Loucy (cell line): Measurements from ENCODE around the gene ZC3H18.

ENCODE experiments used
- H2AFZ ChIP-seq: fragments of 200-600 bp; sonication (generic); 2 replicates; pipeline ENCODE4 v1.6.0; 2016; ENCODE audit warnings: antibody characterized with exemption, mild to moderate bottlenecking, low read length, moderate library complexity
- H3F3A ChIP-seq: fragments of 200-600 bp; 2 replicates; pipeline ENCODE4 v1.6.0; 2016; ENCODE audit warnings: antibody characterized with exemption, low read depth, mild to moderate bottlenecking
- H3K27me3 ChIP-seq: fragments of 200-600 bp; sonication (generic); 2 replicates; pipeline ENCODE4 v1.6.1; 2014; ENCODE audit warnings: low read length, mild to moderate bottlenecking; ENCODE audit not compliant: insufficient read depth, poor library complexity, severe bottlenecking
- H3K36me3 ChIP-seq: fragments of 200-600 bp; sonication (generic); 2 replicates; pipeline ENCODE4 v1.6.1; 2016; ENCODE audit warnings: low read length; ENCODE audit not compliant: insufficient read depth
- H3K4me1 ChIP-seq: fragments of 200-600 bp; sonication (generic); 2 replicates; pipeline ENCODE4 v1.5.1; 2014; ENCODE audit warnings: low read length, mild to moderate bottlenecking; ENCODE audit not compliant: insufficient read depth, poor library complexity, severe bottlenecking
- H3K4me2 ChIP-seq: fragments of 200-600 bp; sonication (generic); 2 replicates; pipeline ENCODE4 v1.6.0; 2014; ENCODE audit warnings: antibody characterized with exemption, low read length, low read depth, mild to moderate bottlenecking; ENCODE audit not compliant: poor library complexity, severe bottlenecking
- H3K4me3 ChIP-seq: fragments of 200-600 bp; sonication (generic); 2 replicates; pipeline ENCODE4 v1.5.1; 2014; ENCODE audit warnings: low read length, mild to moderate bottlenecking, mixed read lengths; ENCODE audit not compliant: poor library complexity, severe bottlenecking
- H3K79me2 ChIP-seq: fragments of 200-600 bp; sonication (generic); 2 replicates; pipeline ENCODE4 v1.6.1; 2014; ENCODE audit warnings: low read length; ENCODE audit not compliant: insufficient read depth
- H3K9ac ChIP-seq: fragments of 200-600 bp; sonication (generic); 2 replicates; pipeline ENCODE4 v1.6.0; 2014; ENCODE audit warnings: mild to moderate bottlenecking, low read depth, low read length, moderate library complexity; ENCODE audit not compliant: poor library complexity, severe bottlenecking
- H3K9me2 ChIP-seq: fragments of 200-600 bp; sonication (generic); replicated peaks from 2 replicates; pipeline ENCODE4 v1.6.1; 2016; ENCODE audit warnings: low read depth, low read length, mixed read lengths
- H3K9me3 ChIP-seq: fragments of 200-600 bp; sonication (generic); 2 replicates; pipeline ENCODE4 v1.6.1; 2014; ENCODE audit warnings: mild to moderate bottlenecking, antibody characterized with exemption, low read length, low read depth; ENCODE audit not compliant: insufficient read depth
- H4K20me1 ChIP-seq: fragments of 200-600 bp; sonication (generic); 2 replicates; pipeline ENCODE4 v1.6.0; 2014; ENCODE audit warnings: antibody characterized with exemption, low read length, mild to moderate bottlenecking; ENCODE audit not compliant: insufficient read depth, poor library complexity, severe bottlenecking
- CTCF ChIP-seq: fragments of 200-600 bp; sonication (generic); conservative IDR thresholded peaks from 2 replicates; pipeline ENCODE4 v1.5.1; 2014; ENCODE audit warnings: mild to moderate bottlenecking, antibody characterized with exemption, low read length
- EZH2phosphoT487 ChIP-seq: fragments of 200-600 bp; IDR thresholded peaks from 2 replicates; pipeline ENCODE4 v1.6.1; 2018; ENCODE audit warnings: antibody characterized with exemption, mild to moderate bottlenecking, moderate library complexity, borderline replicate concordance

ZC3H18 gene

GRCh38 chr16:88569985-88570690 lies at the start of gene ZC3H18:
Gene ZC3H18 (plus strand): TSS chr16:88570403. CDS start chr16:88577124, 6,721 bp downstream.
- Histone ChIP-seq H3K4me1 (peaks cover 2% of the 10 kb centered on the region), H3K27me3 (no peaks in the 10 kb centered on the region), H2AFZ (peak within 1 kb of the TSS; percentile 86)

DNA sequence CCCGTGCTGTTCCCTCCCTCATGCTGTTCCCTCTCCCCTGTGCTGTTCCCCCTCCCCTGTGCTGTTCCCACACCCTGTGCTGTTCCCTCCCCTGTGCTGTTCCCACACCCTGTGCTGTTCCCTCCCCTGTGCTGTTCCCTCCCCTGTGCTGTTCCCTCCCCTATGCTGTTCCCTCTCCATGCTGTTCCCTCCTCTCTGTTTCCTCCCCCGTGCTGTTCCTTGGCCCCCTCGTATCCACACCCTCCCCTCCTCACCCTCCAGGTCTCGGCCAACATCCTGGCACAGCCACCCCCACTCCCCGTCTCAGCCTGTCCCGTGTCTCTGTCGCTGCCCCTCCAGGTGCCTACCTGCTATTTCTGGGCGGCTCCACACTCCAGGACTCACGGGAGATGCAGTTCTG lies 48.5 kb upstream of the ZC3H18 start:
- Histone ChIP-seq H4K20me1 (no peaks in the 10 kb centered on the region), H3K9me3 (no peaks in the 10 kb centered on the region), H3K4me3 (no peak overlapping the region), H3K36me3 (no peaks in the 10 kb centered on the region), H2AFZ (no peak overlapping the region), H3K4me2 (no peak overlapping the region), H3K4me1 (no peaks in the 10 kb centered on the region), H3F3A (no peaks in the 10 kb centered on the region), H3K9me2 (no peaks in the 10 kb centered on the region), H3K27me3 (no peaks in the 10 kb centered on the region), H3K79me2 (no peaks in the 10 kb centered on the region), H3K9ac (no peak overlapping the region)
- no peak for TF ChIP-seq EZH2phosphoT487
- no peak for TF ChIP-seq CTCF

More at GRCh38 chr16:88569985-88570690, at the start of gene ZC3H18:
- Histone ChIP-seq H3K4me2 (peak within 1 kb of the TSS; percentile 96), H3K36me3 (no peaks in the 10 kb centered on the region), H3K9me3 (no peaks in the 10 kb centered on the region), H3K79me2 (peaks cover 45% of the 10 kb centered on the region), H4K20me1 (peaks cover 8% of the 10 kb centered on the region), H3F3A (no peaks in the 10 kb centered on the region), H3K9me2 (no peaks in the 10 kb centered on the region), H3K9ac (peak within 1 kb of the TSS; percentile 88), H3K4me3 (peak within 1 kb of the TSS; percentile 87)
- TF ChIP-seq EZH2phosphoT487 (no peak), CTCF (no peak)

DNA sequence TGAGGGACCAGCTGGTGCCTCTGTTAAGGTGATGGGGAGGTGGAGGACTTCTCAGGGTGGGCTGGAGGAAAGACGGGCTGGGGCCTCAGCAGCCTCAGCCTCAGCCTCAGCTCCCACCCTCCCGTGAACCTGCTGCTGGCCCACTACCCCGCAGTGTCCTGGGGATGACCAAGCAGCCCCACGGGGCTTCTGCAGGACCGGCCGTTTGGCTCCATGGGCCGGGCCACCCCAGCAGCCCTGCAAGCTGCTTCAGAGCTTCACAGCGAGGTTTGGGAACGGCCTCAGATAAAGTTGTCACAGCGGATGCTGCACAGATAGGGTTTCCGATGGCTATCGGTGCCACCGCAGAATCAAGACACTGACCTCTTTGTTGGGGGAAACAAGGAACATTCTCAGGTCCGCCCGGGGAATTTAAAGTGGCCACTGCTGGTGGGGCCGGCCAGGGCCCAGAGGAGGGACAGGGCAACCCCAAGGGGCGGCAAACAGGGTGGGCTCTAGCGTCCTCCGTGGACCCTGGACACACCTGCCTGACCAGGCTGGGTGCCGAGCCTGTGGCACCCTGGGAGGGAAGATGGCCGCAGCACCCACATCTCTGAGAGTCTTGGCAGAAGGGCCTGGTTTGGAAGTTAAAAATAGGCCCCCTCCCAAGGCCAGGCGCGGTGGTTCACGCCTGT lies 47.8 kb upstream of the ZC3H18 start:
- no peaks in the 10 kb centered on the region for H3K9me2 ChIP-seq
- no peak overlapping the region for H3K4me3 ChIP-seq
- no peak overlapping the region for H2AFZ ChIP-seq
- no peaks in the 10 kb centered on the region for H3K27me3 ChIP-seq
- no peak for TF ChIP-seq EZH2phosphoT487
- TF ChIP-seq CTCF = no peak
- H3K9ac ChIP-seq = no peak overlapping the region
- H3K36me3 ChIP-seq = no peaks in the 10 kb centered on the region
- H3K4me1 ChIP-seq = no peaks in the 10 kb centered on the region
- no peaks in the 10 kb centered on the region for H3F3A ChIP-seq
- no peaks in the 10 kb centered on the region for H3K9me3 ChIP-seq
- H3K79me2 ChIP-seq = no peaks in the 10 kb centered on the region
- no peaks in the 10 kb centered on the region for H4K20me1 ChIP-seq
- no peak overlapping the region for H3K4me2 ChIP-seq
